AG04449 (cell line): ENCODE data around the gene PWWP3B.

Source experiments
- CTCF ChIA-PET: fragments of 350-600 bp; formaldehyde crosslinking; extraction: SDS; loops from one replicate; lab custom pipeline; 2021; ENCODE audit warnings: antibody characterized with exemption; lab: Yijun Ruan, JAX
- POLR2A ChIA-PET: fragments of 400-600, 350-600 bp; formaldehyde crosslinking; extraction: SDS; loops from one replicate; lab custom pipeline; 2020; ENCODE audit warnings: antibody characterized with exemption, inconsistent platforms; lab: Yijun Ruan, JAX
- DNase-seq: peaks from one replicate; pipeline ENCODE4 v3.0.0-alpha.2; 2010; ENCODE audit warnings: low read depth, low spot score
- H3K4me3 ChIP-seq: 2 replicates; pipeline ENCODE4 v1.5.1; 2011; ENCODE audit warnings: low read depth, mild to moderate bottlenecking, control low read depth, low read length
- TF ChIP-seq, protein P1 (sequence below): IDR thresholded peaks from one replicate; pipeline ENCODE4 v1.5.1; 2011; ENCODE audit warnings: mild to moderate bottlenecking, moderate library complexity, low read length, control low read depth, inconsistent platforms; ENCODE audit not compliant: insufficient read depth; ENCODE audit errors: missing control alignments

Gene PWWP3B

DNA sequence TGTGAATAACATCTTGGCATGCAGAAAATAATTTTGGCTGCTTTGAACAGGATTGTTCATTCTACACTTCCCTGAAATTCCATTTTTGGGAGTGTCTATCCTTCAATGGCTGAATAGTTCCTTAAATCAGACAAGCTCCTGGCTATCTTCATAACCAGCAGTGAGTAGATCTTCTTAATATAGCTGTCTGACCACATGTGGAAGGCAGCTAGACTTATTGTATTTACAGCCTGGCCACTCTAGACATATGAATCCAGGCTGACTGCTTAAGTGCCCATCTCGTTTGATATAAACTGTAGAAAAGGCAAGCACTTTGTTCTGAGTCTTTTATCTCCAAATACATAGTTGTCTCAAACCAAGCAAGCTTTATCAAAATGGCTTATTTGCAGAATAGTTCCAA, 40.0 kb downstream of the PWWP3B start:
- TF ChIP-seq, protein P1, sequence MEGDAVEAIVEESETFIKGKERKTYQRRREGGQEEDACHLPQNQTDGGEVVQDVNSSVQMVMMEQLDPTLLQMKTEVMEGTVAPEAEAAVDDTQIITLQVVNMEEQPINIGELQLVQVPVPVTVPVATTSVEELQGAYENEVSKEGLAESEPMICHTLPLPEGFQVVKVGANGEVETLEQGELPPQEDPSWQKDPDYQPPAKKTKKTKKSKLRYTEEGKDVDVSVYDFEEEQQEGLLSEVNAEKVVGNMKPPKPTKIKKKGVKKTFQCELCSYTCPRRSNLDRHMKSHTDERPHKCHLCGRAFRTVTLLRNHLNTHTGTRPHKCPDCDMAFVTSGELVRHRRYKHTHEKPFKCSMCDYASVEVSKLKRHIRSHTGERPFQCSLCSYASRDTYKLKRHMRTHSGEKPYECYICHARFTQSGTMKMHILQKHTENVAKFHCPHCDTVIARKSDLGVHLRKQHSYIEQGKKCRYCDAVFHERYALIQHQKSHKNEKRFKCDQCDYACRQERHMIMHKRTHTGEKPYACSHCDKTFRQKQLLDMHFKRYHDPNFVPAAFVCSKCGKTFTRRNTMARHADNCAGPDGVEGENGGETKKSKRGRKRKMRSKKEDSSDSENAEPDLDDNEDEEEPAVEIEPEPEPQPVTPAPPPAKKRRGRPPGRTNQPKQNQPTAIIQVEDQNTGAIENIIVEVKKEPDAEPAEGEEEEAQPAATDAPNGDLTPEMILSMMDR = no peak
- DNase-seq = no peak
- ChIA-PET CTCF (no interaction called here), POLR2A (no interaction called here)
- H3K4me3 ChIP-seq = no peak overlapping the region
